Gastroesophageal sphincter (tissue), 3 donors: Measurements from ENCODE around the gene DLL1.

Source experiments
- CTCF ChIP-seq, 4 experiments: fragments of 200-600 bp in 2 of 4; fragments of 450-650 bp in 2 of 4; sonication (generic) in 1 of 4; IDR thresholded peaks; one replicate each; pipeline ENCODE4 v1.5.1; 2017 to 2019; ENCODE audit warnings: antibody characterized with exemption in 4 of 4, mild to moderate bottlenecking in 2 of 4, moderate library complexity in 2 of 4
- POLR2A ChIP-seq, 2 donors: fragments of 450-650 bp; IDR thresholded peaks; one replicate each; pipeline ENCODE4 v1.6.1; 2017; ENCODE audit warnings: antibody characterized with exemption in 2 of 2, mild to moderate bottlenecking in 2 of 2, moderate library complexity in 1 of 2

- TF ChIP-seq CTCF (IDR thresholded peaks at IDR 0.05) = no peak
- TF ChIP-seq POLR2A (IDR thresholded peaks at IDR 0.05) = no peak
Observed at GRCh38 chr6:170266061-170266825, 24.6 kb downstream of the DLL1 start.
